ENCODE measurements around the gene KLRC4.
"Not testable (repeated sequence)": the region's sequence is repeated elsewhere in the genome, so short reads cannot be mapped to it uniquely, and the experiment has no call there.

KLRC4 gene

DNA sequence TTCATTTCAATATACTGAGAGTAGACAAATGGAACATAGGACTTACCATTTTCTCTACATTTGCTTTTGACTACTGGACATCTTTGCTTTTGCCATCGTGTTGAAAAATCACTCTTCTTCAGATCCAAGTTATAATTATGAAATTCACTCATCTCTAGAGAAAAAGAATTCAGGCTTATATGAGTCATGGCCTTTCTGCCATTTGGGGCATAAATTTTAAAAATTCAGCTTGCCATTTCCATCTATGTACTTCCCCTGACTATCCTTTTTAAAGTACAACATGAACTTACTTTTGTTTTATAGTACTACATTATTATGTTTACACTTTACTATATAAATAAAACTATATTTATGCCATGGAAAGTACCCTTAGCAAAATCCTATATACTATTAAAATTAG, 22.7 kb downstream of the KLRC4 start:
- TF ChIP-seq, protein P1, sequence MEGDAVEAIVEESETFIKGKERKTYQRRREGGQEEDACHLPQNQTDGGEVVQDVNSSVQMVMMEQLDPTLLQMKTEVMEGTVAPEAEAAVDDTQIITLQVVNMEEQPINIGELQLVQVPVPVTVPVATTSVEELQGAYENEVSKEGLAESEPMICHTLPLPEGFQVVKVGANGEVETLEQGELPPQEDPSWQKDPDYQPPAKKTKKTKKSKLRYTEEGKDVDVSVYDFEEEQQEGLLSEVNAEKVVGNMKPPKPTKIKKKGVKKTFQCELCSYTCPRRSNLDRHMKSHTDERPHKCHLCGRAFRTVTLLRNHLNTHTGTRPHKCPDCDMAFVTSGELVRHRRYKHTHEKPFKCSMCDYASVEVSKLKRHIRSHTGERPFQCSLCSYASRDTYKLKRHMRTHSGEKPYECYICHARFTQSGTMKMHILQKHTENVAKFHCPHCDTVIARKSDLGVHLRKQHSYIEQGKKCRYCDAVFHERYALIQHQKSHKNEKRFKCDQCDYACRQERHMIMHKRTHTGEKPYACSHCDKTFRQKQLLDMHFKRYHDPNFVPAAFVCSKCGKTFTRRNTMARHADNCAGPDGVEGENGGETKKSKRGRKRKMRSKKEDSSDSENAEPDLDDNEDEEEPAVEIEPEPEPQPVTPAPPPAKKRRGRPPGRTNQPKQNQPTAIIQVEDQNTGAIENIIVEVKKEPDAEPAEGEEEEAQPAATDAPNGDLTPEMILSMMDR (IDR thresholded peaks at IDR 0.05; ENCODE audit: control insufficient read depth, insufficient read depth, low read depth, low read length, missing control alignments), result no peak
- DNase-seq (ENCODE audit: low read depth), result no peak
- H3K4me3 ChIP-seq (ENCODE audit: control insufficient read depth, low read depth, low read length), result no peak overlapping the region

DNA sequence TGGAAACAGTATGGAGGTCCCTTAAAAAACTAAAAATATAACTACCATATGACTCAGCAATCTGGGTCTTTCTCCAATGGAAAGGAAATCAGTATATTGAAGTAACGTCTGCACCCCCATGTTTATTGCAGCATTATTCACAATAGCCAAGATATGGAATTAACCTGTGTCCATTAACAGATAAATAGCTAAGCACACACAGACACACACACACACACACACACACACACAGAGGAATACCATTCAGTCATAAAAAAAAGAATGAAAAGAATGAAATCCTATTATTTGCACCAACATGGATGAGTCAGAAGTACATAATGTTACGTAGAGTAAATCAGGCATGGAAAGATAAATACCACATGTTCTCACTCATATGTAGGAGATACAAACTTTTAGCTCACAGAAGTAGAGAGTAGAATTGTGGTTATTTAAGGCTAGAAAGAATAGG, 24.4 kb downstream of the KLRC4 start:
- peak; percentile 73 for DNase-seq (ENCODE audit: low read depth)
- TF ChIP-seq, protein P1 (IDR thresholded peaks at IDR 0.05; ENCODE audit: control insufficient read depth, insufficient read depth, low read depth, low read length, missing control alignments), result no peak
- H3K4me3 ChIP-seq (ENCODE audit: control insufficient read depth, low read depth, low read length), result no peak overlapping the region

DNA sequence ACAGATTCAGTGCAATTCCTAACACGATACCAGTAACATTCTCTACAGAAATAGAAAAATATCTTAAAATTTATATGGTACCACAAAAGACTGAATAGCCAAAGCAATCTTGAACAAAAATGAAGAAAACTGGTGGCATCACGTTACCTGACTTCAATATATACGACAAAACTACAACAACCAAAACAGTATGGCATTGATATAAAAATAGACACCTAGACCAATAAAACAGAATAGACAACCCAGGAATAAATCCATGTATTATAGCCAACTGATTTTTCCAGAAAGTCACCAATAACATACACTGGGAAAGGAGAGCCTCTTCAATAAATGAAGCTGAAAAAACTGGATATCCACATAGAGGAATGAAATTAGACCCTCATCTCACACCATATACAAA, 25.4 kb downstream of the KLRC4 start:
- H3K4me3 ChIP-seq (ENCODE audit: control insufficient read depth, low read depth, low read length), result no peak overlapping the region
- no peak for DNase-seq (ENCODE audit: low read depth)
- TF ChIP-seq, protein P1 (IDR thresholded peaks at IDR 0.05; ENCODE audit: control insufficient read depth, insufficient read depth, low read depth, low read length, missing control alignments), result no peak

- no peak for DNase-seq (ENCODE audit: low read depth)
- H3K4me3 ChIP-seq (ENCODE audit: control insufficient read depth, low read depth, low read length), result no peak overlapping the region
- TF ChIP-seq, protein P1 (IDR thresholded peaks at IDR 0.05; ENCODE audit: control insufficient read depth, insufficient read depth, low read depth, low read length, missing control alignments), result no peak
Measured at GRCh38 chr12:10381928-10382628, 27.5 kb downstream of the KLRC4 start.

DNA sequence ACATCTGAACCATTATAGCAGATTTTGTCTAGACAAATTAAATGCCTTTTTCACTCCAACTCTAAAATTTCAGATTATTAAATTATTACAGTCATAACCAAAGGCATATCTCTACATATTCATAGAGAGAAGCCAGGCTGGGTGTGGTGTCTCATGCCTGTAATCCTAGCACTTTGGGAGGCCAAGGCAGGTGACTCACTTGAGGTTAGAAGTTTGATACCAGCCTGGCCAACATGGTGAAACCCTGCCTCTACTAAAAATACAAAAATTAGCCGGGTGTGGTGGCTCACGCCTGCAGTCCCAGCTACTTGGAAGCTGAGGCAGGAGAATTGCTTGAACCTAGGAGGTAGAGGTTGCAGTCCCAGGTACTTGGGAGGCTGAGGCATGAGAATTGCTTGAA, 30.8 kb downstream of the KLRC4 start:
- not testable (repeated sequence) for H3K4me3 ChIP-seq (ENCODE audit: control insufficient read depth, low read depth, low read length); DNase-seq (ENCODE audit: low read depth)

DNA sequence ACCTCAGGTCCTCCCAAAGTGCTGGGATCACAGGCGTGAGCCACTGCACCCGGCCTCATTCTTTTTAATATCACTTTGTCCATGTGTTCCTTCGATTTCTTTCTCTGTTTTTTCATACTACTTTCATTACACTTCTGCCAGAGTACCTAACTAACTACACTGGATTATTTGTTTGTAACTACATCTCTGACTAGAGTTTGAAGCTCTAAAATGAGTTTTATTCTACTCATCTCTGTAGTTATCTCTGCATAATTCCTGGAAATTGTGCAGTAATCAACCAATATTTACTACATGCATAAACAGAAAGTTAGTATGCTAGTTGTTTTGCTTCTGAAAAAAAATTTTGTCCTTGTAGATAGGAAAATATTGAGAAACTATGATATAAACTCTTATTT, 34.9 kb downstream of the KLRC4 start:
- DNase-seq (ENCODE audit: low read depth), result no peak
- H3K4me3 ChIP-seq (ENCODE audit: control insufficient read depth, low read depth, low read length), result no peak overlapping the region
- TF ChIP-seq, protein P1 (IDR thresholded peaks at IDR 0.05; ENCODE audit: control insufficient read depth, insufficient read depth, low read depth, low read length, missing control alignments), result no peak

- H3K4me3 ChIP-seq (ENCODE audit: control insufficient read depth, low read depth, low read length), result no peak overlapping the region
- no peak for DNase-seq (ENCODE audit: low read depth)
- TF ChIP-seq, protein P1 (IDR thresholded peaks at IDR 0.05; ENCODE audit: control insufficient read depth, insufficient read depth, low read depth, low read length, missing control alignments), result no peak
Measured at GRCh38 chr12:10372559-10372958, 37.0 kb downstream of the KLRC4 start.

- DNase-seq (ENCODE audit: low read depth); H3K4me3 ChIP-seq (ENCODE audit: control insufficient read depth, low read depth, low read length): not testable (repeated sequence)
Measured at GRCh38 chr12:10371893-10372535, 37.5 kb downstream of the KLRC4 start.
